Measurements from ENCODE around the gene ZNF827. TPM values are rescaled to one million over a fixed set of nuclear protein-coding genes. Genes with fewer than 3 reads are reported as not detected.

The ZNF827 gene
- total and polyA plus RNA-seq, 2 of the 8 experiments (the other 6 are each of a cell fraction or from before 2014, with no cell fraction given), result 25.3 to 26.2 TPM

DNA sequence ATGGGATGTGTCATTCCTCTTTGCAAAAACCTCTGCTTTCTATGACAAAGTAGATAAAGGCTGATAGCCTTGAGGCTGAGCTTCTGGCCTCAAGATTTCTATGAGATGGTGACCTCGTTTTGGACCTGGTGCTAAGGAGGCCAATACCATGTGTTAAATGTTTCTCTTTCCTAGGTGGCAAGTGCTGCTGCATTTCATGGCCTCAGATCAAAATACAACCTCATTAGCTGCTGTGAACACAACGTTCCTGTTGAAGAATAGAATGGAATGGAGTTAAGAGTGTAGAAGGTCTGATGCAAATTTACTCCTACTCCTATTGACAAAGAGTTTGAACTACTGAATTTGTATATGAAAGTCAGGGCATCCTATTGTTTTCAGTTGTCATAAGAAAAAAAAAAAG is 146.6 kb downstream of the ZNF827 start:
- no peak overlapping the region; the same call in 1 of the 2 replicates for H2BK20ac ChIP-seq (ENCODE audit: low read length)
- no peaks in the 10 kb centered on the region for H3K36me3 ChIP-seq (ENCODE audit: control insufficient read depth in 2 of 4, insufficient read depth in 4 of 4, low read length in 3 of 4)
- H2BK12ac ChIP-seq (ENCODE audit: low read depth, low read length), result no peak overlapping the region
- H3K27ac ChIP-seq (ENCODE audit: low read depth, low read length), result no peak overlapping the region
- 29% methylated on average over 2 of the region's 2 CpGs; no CpG with 5 or more reads in 1 of the 2 experiments for WGBS, 2 experiments (ENCODE audit: extremely low coverage in 1 of 2, insufficient coverage in 1 of 2, insufficient read length in 1 of 2, insufficient replicate concordance in 2 of 2, low coverage in 1 of 2, low lambda C conversion rate in 2 of 2, missing lambda C conversion rate in 1 of 2)
- DNase-seq (ENCODE audit: low read depth in 1 of 2, low spot score in 2 of 2) (no peak), FAIRE-seq (no peak)
- no peaks in the 10 kb centered on the region for H3K79me2 ChIP-seq (ENCODE audit: control insufficient read depth in 1 of 2, insufficient read depth in 2 of 2, low read length in 2 of 2)
- H2BK120ac ChIP-seq (replicated peaks; ENCODE audit: low read depth, low read length), result no peak overlapping the region
- H2AFZ ChIP-seq (ENCODE audit: low read length), result no peak overlapping the region
- H3K4me3 ChIP-seq (ENCODE audit: extremely low read depth in 1 of 4, insufficient read depth in 2 of 4, low read depth in 3 of 4, low read length in 4 of 4), result no peak overlapping the region
- no peak overlapping the region for H4K8ac ChIP-seq (ENCODE audit: extremely low read depth, insufficient read depth, low read length)
- peaks cover 0 to 4% (median 0%) of the 10 kb centered on the region in 4 experiments; a peak in 2 of 7 replicates for H3K4me1 ChIP-seq (replicated peaks in 1 of 4; ENCODE audit: control insufficient read depth in 3 of 4, insufficient read depth in 4 of 4, low read length in 3 of 4)
- no peak overlapping the region for H4K91ac ChIP-seq (replicated peaks; ENCODE audit: insufficient read length, low read length)
- no peak overlapping the region for H3K9ac ChIP-seq (replicated peaks in 1 of 4; ENCODE audit: extremely low read depth in 1 of 4, low read depth in 3 of 4, low read length in 3 of 4)
- no peak overlapping the region for H3K14ac ChIP-seq (ENCODE audit: insufficient read length)
- no peak overlapping the region for H2BK15ac ChIP-seq (ENCODE audit: low read length)
- H3K23me2 ChIP-seq (ENCODE audit: low read depth, low read length), result no peaks in the 10 kb centered on the region
- H3K4me2 ChIP-seq (ENCODE audit: insufficient read depth in 1 of 2, low read depth in 2 of 2, low read length in 2 of 2), result no peak overlapping the region
- ChIA-PET POLR2A (ENCODE audit: partially characterized antibody) (no interaction called here), CTCF (ENCODE audit: partially characterized antibody) (interaction anchor here (0.7 to 1.4 kb wide), 6 partner anchors 9 to 1782 kb away, joined by 3 to 4 read pairs (median 3); no protein-coding TSS in a partner anchor)
- H4K20me1 ChIP-seq (replicated peaks in 1 of 2; ENCODE audit: control insufficient read depth in 1 of 2, insufficient read depth in 2 of 2, low read length in 2 of 2), result no peaks in the 10 kb centered on the region
- no peak for TF ChIP-seq TAF1 (IDR thresholded peaks at IDR 0.05; ENCODE audit: low read depth, low read length)
- TF ChIP-seq FOSL1 (IDR thresholded peaks at IDR 0.05; ENCODE audit: insufficient read depth, low read depth, low read length), result no peak
- no peaks in the 10 kb centered on the region for H3K27me3 ChIP-seq (replicated peaks in 1 of 4; ENCODE audit: control insufficient read depth in 3 of 4, extremely low read depth in 1 of 4, insufficient read depth in 3 of 4, low read length in 3 of 4)
- H3K4ac ChIP-seq (replicated peaks; ENCODE audit: insufficient read length, low read depth, low read length), result no peak overlapping the region
- no peak overlapping the region for H4K5ac ChIP-seq (ENCODE audit: insufficient read length, low read depth, low read length)
- H3K23ac ChIP-seq (ENCODE audit: insufficient read length), result no peak overlapping the region
- no peak overlapping the region for H3K18ac ChIP-seq (ENCODE audit: extremely low read depth, low read length)
- H3K79me1 ChIP-seq (ENCODE audit: low read depth, low read length), result no peaks in the 10 kb centered on the region
- H2AK5ac ChIP-seq (ENCODE audit: low read depth, low read length), result no peak overlapping the region
- no peaks in the 10 kb centered on the region for H3K9me3 ChIP-seq (ENCODE audit: insufficient read depth in 2 of 2, low read depth in 1 of 2, low read length in 1 of 2)
- H2BK5ac ChIP-seq (ENCODE audit: low read depth, low read length), result no peak overlapping the region
- no peak overlapping the region for H3K56ac ChIP-seq (replicated peaks; ENCODE audit: insufficient read length, low read depth, low read length)

All from H1 (cell line).